Measurements from ENCODE around the gene NBR1. TPM values are rescaled to one million over a fixed set of nuclear protein-coding genes. Genes with fewer than 3 reads are reported as not detected.
A peak's percentile ranks its signal among the peaks of the same experiment; 100 is the strongest.

The NBR1 gene
- total RNA-seq, 1 donor from 2014 or later, result 62.7 TPM

DNA sequence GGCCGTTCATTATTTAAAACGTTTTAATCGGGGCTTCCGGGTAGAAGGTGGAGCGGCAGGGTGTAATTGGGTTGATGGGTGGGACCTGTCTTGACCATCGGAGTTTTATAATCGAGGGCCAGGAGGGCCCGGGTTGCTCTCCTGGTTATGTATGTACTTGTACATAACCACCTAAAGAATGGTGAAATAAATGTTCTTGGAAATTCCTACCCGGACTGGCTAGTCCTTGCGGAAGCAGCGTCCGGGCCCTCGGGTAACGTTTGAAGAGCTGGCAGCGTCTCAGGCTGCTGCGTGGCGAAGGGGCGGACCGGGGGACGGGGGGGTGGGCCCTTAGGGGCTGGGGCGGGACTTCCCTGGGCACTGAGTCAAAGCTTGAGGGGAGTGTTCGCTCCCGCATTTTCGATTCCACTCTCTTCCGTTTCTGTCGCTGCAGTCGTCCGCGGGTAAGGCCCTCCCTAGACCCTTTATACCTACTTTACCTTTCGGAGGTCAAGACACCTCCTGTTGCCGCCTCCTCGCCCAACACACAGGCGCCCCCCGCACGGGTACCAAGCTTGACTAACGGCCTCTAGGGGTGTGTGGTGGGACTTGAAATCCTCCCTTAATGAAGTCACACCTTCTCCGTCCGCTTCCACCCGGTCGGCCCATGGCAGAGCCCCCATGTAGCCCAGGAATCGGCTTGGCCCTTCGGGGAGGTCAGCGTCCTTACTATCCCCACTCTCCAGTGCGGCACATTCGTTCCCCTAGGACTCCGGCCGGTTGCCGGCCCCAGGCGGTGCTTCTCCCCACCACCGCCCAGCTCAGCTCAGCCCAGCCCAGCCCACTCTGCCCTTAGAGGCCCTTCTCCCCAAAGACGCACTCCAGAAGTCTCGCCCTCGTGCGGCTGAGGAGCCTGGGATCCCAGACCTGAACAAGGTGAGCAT, 40.7 kb downstream of the NBR1 start, which contains the start of gene TMEM106A:
TSS of gene TMEM106A (plus strand) at position 396 of the 923 bp plus-strand sequence. CDS start 1,167 bp downstream, outside the sequence.
- TF ChIP-seq CTCF (IDR thresholded peaks at IDR 0.05), result peak; percentile 75
- H3K36me3 Mint-ChIP-seq (ENCODE audit: low read depth), result peaks cover 21% of the 10 kb centered on the region
- no peaks in the 10 kb centered on the region for H3K27me3 Mint-ChIP-seq (ENCODE audit: low read depth)
- peak; percentile 88 for DNase-seq (ENCODE audit: low spot score)
- no peaks in the 10 kb centered on the region for H3K9me3 Mint-ChIP-seq (ENCODE audit: low read depth)
- peak within 1 kb of the TSS; percentile 98 for H3K4me3 Mint-ChIP-seq (ENCODE audit: unreplicated experiment)
- peak within 1 kb of the TSS; percentile 97 for H3K27ac Mint-ChIP-seq (ENCODE audit: unreplicated experiment)
- H3K4me1 Mint-ChIP-seq (ENCODE audit: low read depth), result peaks cover 33% of the 10 kb centered on the region

DNA sequence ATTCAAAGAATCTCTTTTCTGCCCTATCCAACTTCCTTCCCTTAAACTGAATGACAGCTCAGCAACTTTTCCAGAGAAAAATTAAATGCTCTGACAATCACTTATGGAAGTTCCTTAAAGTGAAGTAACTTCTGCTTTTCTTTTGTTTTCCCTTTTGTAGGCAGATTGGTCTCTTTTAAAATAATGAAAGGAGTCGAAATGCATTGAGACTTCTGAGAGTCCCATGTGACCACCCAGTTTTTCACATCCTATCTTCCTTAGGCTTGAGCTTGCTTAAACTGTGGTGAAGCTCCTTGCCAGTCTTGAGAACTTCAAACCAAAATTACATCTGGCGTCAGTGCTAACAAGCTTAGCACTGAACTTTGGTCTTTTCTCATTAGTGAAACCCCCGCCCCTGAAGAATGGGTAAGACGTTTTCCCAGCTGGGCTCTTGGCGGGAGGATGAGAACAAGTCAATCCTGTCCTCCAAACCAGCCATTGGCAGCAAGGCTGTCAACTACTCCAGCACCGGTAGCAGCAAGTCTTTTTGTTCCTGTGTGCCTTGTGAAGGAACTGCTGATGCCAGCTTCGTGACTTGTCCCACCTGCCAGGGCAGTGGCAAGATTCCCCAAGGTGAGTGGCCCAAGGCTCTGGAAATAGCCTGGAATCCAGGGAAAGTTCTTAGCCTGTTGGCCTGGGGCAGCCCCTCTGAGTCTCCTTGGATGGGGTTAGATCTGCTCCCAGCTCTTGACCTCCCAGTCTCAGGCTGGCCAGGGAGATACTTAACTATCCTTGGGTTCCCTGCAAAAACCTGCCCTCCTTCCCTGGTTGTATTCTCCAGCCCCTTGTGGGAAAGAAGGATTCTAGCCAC, 41.9 kb downstream of the NBR1 start:
- no peaks in the 10 kb centered on the region for H3K9me3 Mint-ChIP-seq (ENCODE audit: low read depth)
- peak overlapping the region; percentile 98 for H3K4me3 Mint-ChIP-seq (ENCODE audit: unreplicated experiment)
- H3K27ac Mint-ChIP-seq (ENCODE audit: unreplicated experiment), result peak overlapping the region; percentile 97
- H3K36me3 Mint-ChIP-seq (ENCODE audit: low read depth), result peaks cover 20% of the 10 kb centered on the region
- DNase-seq (ENCODE audit: low spot score), result no peak
- H3K4me1 Mint-ChIP-seq (ENCODE audit: low read depth), result peaks cover 33% of the 10 kb centered on the region
- H3K27me3 Mint-ChIP-seq (ENCODE audit: low read depth), result no peaks in the 10 kb centered on the region
- no peak for TF ChIP-seq CTCF (IDR thresholded peaks at IDR 0.05)

GRCh38 chr17:43213545-43213944, 42.5 kb downstream of the NBR1 start:
- peaks cover 17% of the 10 kb centered on the region for H3K36me3 Mint-ChIP-seq (ENCODE audit: low read depth)
- H3K27ac Mint-ChIP-seq (ENCODE audit: unreplicated experiment), result no peak overlapping the region
- H3K9me3 Mint-ChIP-seq (ENCODE audit: low read depth), result no peaks in the 10 kb centered on the region
- H3K27me3 Mint-ChIP-seq (ENCODE audit: low read depth), result no peaks in the 10 kb centered on the region
- no peak overlapping the region for H3K4me3 Mint-ChIP-seq (ENCODE audit: unreplicated experiment)
- peaks cover 33% of the 10 kb centered on the region for H3K4me1 Mint-ChIP-seq (ENCODE audit: low read depth)
- no peak for DNase-seq (ENCODE audit: low spot score)
- TF ChIP-seq CTCF (IDR thresholded peaks at IDR 0.05), result no peak

GRCh38 chr17:43215341-43215740, 44.3 kb downstream of the NBR1 start:
- peaks cover 14% of the 10 kb centered on the region for H3K36me3 Mint-ChIP-seq (ENCODE audit: low read depth)
- H3K27ac Mint-ChIP-seq (ENCODE audit: unreplicated experiment), result no peak overlapping the region
- DNase-seq (ENCODE audit: low spot score), result no peak
- H3K4me3 Mint-ChIP-seq (ENCODE audit: unreplicated experiment), result no peak overlapping the region
- H3K27me3 Mint-ChIP-seq (ENCODE audit: low read depth), result no peaks in the 10 kb centered on the region
- H3K9me3 Mint-ChIP-seq (ENCODE audit: low read depth), result no peaks in the 10 kb centered on the region
- H3K4me1 Mint-ChIP-seq (ENCODE audit: low read depth), result peaks cover 36% of the 10 kb centered on the region
- TF ChIP-seq CTCF (IDR thresholded peaks at IDR 0.05), result no peak

GRCh38 chr17:43216369-43216761, 45.4 kb downstream of the NBR1 start:
- no peak for TF ChIP-seq CTCF (IDR thresholded peaks at IDR 0.05)
- Mint-ChIP-seq H3K9me3 (ENCODE audit: low read depth) (no peaks in the 10 kb centered on the region), H3K27me3 (ENCODE audit: low read depth) (no peaks in the 10 kb centered on the region), H3K4me1 (ENCODE audit: low read depth) (peaks cover 26% of the 10 kb centered on the region), H3K27ac (ENCODE audit: unreplicated experiment) (no peak overlapping the region), H3K36me3 (ENCODE audit: low read depth) (peaks cover 15% of the 10 kb centered on the region), H3K4me3 (ENCODE audit: unreplicated experiment) (no peak overlapping the region)
- DNase-seq (ENCODE audit: low spot score), result peak; percentile 66

All from chondrocyte (in vitro differentiated cells).